CD4-positive, alpha-beta T cell treated with Interferon gamma for 1 hour (primary cell): Measurements from ENCODE around the gene GRIN2A.

Experiments
- DNase-seq: peaks from one replicate; pipeline ENCODE4 v3.0.0-alpha.2; 2020

GRIN2A gene

DNA sequence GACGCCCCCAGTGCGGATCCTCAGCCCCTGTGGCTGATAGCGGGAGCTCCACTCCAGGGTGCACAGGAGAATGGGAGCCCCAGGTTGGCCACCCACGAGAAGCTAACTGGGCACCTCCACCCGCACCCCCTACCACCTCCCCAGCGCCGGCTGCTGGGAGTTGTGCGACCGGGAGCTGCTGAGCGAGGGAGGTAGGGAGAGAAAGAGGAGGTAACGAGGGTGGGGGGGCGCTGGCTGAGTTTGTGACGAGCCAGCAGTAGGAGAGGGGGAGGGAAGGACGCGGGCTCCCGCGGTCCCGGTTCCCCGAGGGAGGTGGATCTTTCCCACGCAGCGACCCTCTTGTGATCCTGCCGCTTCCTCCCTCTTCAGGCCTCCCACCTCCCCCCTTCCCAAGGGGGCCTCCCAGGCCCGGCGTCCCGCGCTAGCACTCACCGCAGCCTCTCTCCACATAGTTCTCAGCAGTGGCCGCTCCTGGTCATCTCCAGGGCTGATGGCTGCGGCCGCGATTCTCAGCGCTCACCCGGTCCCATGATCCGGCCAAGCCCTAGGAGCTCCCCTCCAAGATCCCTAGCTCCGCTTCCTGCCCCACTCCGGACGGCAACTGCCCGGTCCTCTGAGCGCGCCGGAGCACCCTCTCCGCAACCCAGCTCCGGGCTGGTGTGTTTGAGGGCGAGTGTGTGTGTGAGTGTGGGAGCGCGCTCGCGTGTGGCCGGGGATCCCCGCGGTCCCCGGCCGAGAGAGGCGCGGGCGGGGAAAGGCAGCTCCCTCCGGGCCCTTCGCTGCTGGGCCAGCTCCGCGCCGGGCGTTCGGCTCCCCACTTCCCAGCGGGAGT lies at the start of gene GRIN2A:
TSS of gene GRIN2A (minus strand) at position 207 of the 832 bp plus-strand sequence. CDS start 2,017 bp downstream, outside the sequence.
- DNase-seq = no peak

DNA sequence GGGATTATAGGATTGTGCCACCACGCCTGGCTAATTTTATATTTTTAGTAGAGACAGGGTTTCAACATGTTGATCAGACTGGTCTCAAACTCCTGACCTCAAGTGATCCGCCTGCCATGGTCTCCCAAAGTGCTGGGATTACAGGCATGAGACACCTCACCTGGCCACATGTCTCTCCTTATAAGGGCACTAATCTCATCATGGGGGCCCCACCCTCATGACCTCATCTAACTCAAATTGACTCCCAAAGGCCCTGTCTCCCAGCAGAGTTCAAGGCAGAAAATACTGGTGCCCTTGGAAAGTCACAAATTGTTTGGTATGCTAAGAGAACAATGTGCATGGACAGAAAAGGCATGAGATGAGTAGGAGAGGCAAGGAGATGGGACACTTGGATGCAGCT lies 49.3 kb upstream of the GRIN2A start:
- DNase-seq = no peak

DNA sequence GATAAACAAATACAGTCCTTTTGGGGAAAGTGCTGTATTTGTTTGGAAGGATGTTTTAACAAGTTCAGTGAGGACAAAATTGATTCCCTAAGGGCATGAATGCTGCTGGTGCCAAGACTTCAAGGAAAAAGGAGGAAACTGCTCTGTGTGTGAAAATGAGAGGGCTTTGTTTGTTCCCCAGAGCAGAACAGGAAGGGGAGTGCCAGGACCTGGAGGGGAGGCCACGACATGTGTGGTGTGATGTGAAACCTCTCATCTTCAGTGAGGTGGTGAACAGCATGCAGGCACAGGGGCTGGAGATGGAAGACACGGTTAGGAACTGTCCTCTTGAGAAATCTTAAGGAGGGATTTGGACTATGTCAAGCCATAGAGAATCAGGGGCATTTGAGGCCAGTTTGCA lies 46.6 kb upstream of the GRIN2A start:
- DNase-seq = no peak

DNA sequence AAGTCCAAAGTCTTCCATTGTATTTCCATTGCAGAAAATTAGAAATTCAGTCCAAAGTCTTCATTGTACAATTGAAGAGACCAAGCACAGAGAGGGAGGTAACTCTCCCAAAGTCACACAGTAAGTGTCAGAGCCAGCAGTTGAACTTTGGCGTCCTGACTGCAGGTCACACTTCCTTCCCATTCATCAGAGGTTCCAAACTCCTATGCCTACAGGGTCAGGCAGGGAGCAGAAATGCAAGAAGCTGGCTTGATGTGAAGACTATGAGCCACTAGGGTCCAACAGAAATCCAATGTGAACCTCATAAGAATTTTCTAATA lies 44.7 kb upstream of the GRIN2A start:
- no peak for DNase-seq

DNA sequence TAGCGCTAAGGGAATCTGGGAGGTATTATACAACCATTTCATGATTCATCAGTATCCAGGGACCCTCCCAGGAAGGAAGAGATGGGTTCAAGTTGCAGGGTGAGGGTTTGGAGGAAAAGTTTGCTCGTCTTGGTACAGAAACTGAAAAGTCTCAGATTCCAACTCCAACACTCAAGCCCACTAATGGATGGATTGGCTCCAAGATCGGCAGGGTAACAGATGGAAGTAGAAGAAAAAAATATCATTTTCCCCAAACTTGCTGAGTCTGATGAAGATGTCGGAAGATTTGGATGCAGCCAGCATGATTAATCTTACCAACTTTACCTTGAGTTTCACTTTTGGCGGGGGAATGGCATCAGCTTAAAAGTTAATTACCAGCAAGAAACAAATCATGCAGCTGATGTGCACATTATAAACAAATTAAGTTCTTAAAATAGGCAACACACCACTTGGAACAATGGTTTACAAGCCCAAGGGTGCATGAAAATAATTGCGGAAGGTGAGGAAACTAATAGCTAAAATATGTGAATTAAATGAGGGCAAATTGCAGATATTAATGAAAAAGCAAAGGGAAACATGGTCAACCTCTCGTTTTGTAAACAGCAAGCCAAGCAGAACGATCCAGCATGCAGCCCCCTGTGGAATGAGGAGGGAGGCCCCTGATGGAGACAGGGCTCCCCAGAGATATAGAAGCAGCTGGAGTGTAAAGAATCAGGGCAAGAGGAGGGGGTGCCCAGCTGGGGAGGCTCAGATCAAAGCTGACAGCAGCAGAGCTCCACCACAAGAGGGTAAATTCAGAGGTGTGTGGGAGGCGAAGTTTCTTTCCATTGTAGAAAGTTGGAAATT lies 44.1 kb upstream of the GRIN2A start:
- DNase-seq = no peak

DNA sequence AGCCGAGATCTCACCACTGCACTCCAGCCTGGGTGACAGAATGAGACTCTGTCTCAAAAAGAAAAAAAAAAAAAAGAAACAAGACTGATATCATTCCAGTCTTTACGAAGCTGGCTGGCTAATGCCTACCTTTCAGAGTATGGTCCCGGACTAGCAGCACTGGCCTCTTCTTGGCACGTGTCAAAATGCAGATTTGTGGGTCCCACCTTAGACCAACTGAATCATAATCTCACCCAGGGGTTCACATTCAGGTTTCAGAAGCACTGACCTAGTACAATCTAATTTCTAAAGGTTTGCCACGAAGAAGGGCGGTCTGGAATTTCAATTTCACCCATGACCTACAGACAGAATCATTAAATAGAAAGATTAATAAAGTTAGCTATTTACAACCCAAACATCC lies 43.4 kb upstream of the GRIN2A start:
- DNase-seq = no peak

DNA sequence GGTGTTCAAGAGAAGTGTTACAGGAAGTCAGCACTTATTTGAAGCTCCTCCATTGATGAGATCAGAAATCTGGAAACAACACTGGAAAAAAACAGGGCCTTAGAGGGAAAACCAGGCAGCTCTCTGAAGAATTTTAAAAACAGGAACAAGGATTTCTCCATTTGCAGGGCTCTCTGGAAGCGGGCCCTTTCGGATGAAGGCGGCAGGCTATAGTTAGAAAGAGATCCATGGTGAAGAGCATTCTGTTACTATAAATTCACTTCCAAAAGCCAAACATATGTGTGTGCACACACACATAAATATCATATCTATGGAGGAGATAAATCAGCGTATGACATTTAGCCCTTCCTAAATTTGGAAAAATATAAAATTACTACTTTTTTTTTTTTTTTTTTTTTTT lies 42.6 kb upstream of the GRIN2A start:
- DNase-seq = no peak

DNA sequence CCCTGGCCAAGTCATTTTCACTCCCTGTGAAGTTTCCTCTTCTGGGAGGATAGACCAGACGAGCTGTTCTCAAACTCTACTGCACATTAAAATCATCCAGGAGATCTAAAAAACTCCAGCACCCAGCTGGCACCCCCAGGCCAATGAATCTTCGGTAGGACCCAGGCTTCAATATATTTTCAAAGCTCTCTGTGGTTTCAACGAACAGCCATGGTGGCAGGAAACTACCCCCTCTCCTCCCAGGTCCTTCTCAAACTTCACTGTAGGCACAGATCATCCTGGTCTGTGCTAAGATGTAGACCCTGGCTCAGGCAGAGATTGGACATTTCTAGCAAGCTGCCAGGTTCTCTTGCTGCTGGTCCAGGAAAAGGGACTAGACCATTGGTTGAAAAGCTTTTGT lies 38.7 kb upstream of the GRIN2A start:
- DNase-seq = no peak

DNA sequence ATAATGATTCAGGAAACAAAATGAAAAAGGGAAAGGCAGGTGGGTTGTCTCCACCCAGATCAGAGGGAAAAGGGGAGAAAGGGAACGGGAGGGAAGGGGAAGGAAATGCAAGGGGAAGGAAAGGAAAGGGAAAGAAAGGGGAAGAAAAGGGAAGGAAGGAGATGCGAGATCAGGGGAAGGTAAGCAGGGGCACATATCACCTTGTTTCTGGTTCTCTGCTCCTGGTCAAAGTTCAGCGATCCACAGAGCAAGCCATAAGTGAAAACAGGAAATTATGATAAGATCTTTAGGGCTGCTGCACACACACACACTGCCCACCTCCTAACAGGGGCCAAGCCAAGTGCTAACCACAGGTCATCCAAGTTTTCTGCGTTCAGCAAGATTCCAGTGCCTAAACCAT lies 37.5 kb upstream of the GRIN2A start:
- no peak for DNase-seq

DNA sequence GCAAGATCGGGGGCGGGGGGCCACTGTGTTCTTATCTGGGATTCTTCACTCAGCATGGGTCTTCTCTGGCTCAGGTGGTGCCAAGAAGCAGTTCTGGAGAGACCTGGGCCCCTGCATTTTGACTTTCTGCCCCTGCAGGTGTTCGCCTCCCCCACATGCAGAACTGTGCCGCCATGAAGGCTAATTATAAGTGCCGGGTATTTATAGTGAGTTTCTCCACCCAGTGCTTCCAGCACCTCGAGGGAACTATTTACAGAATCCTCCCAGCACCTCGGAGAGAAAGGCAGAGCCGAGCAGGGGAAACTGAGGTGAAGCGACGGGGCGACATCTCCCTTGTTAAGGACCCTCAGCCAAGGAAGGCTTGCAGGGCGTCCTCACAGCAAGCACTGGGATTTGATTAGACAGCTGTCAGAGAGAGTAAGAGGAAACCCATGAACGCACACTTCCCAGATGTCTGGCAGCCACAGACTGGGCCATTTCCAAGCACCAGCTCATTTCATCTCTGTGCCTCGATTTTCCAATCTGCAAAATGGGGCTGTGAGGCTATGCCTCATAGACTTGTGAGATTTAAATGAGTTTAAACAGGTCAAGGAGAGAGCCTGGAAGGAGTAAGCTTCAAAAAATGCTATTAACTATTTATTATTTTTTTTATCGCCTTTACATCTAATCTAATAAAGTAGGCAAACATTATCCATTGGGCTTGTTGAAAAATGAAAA lies 36.4 kb upstream of the GRIN2A start:
- no peak for DNase-seq

DNA sequence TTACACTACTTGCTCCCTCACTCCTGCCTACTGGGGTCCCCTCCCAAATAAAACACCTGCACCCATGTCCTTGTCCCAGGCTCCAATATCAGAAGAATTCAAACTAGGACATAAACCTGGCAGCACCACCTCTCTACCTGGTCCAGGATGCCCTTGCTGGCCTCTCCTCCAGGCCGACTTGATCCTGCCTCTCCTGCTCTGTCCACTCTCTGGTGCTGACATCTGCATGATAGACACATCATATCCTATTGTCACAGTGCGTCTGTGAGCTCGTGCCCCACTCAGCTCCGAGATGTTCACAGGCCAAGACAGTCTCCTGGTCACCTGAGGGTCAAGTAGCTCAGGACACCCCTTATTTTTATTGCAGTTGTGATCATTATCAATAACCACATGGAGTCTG lies 31.5 kb upstream of the GRIN2A start:
- DNase-seq = no peak

DNA sequence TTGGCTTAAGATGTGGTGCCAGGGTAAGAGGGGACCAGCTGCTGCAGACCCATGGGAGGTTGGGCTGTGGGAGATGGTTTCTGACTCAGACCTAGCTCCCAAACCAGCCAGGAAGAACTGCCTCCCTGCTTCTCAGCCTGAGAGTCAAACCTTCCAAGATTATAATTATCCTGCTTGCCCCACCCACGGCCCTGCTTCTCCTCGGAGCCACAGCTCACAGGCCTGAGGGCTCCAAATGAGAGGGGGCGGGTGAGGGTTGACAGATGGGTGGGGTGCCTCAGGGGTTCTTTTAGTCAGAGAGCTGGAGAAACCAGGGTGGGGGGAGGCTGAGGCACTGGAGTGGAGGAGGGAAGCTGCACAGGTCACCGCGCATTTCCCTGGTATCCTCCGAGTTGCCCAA lies 28.7 kb upstream of the GRIN2A start:
- DNase-seq = no peak

DNA sequence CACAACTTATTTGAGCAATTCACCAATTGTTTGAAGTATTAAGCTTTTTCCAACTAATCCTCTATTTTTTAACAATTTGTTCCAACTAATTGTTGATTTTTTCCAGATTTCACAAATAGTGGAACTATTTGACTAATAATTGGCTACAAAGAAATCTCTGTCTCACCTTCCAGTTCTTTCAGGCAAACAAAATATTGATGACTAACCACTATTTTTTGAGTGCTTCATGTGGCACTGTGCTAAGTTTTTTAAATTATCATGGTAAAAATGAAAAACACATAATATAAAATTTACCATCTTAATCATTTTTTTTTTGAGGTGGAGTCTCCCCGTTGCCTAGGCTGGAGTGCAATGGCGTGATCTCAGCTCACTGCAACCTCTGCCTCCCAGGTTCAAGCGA lies 24.6 kb upstream of the GRIN2A start:
- no peak for DNase-seq

DNA sequence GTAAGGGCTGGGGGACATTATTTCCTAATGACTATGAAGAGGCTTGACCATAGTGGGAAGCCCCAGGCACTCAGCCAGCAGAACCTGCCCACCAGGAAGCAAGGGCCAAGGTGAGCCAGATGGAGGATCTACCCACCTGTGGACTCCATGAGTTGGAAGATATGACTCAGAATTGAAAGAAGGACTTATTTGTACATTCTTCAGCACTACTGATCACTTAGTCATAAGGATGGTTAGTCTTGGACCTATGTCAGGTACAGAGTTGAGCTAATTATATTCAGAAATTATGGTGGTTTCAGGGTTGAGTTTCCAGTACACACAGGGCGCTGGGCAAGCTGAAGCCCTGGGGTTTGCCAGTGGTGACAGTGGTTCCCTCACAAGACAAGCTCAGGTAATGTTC lies 24.0 kb upstream of the GRIN2A start:
- no peak for DNase-seq

DNA sequence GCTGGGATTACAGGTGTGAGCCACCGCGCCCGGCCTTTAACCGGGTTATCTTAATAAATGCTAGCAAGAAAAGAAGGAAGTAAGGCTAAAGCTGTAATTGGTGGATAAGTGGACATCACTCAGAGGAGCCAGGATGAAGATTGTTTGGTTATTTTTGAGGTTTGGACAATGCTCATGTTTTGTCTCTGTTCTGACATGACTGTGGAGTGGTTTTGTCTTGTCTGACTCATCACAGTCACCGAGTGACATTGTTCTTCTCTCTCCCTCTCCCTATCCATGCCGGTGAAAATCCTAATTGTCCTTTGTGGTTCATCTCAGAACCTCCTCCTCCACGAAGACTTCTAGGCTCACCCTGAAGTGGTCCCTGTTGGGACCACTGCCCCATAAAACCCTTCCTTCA lies 23.5 kb upstream of the GRIN2A start:
- DNase-seq = no peak

DNA sequence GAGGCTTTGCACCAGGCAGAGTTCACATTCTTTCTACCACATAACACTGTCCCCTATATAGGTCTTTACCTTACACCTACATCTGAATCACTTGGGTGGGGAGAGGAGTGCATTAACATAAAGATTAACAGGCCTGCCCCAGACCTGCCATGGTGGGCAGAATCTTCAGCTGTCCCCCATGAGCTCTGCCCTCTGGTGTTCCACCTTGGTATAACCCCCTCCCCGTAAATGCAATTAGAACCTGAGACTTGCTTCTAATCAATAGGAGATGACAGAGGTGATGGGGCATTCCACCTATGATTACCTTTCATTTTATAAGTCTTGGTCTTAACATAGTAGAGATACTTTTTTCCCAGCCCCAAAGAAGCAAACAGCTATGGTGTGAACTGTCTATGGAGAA lies 20.4 kb upstream of the GRIN2A start:
- DNase-seq = no peak

DNA sequence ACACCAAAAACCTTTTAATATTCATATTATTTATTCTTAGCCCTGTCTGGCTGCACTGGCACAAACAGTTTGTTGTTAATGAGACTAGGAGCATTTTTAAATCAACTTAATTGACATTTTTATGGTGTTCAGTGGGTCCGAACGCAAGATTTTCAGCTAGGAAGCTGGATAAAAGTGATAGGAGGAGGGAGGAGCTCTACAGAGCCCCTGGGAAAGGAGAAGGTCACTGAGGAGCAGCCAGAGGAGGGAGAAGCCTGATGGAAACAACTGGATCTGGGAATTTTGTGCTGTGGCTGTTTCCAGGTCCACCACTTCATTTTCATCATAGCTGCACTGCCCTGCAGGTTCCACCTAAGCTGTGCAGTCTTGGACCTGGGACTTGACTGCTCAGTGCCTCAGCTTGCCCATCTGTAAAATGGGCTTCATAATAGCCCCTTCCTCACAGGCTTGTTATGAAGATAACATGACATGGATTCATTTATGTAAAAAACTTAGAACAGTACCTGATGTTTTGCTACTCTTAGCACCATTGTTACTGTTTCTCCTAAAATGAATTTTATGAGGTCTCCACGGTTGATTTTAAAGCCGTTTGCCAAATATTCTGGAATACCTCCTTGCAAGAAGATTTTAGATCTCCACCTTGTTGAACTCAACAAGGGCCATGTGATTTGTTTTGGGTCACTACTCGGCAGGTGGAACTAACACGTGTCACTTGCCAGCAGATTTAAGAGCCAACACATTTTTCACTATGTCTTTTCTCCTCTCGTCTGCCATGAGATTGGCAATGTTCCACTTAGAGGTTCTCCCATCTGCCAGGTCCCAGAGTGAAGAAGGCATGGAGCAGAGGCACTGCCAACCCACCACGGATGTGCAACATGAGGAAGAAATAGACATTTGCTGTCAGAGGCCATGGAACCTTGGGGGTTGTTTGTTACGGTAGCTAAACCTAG lies 18.7 kb upstream of the GRIN2A start:
- DNase-seq = no peak

DNA sequence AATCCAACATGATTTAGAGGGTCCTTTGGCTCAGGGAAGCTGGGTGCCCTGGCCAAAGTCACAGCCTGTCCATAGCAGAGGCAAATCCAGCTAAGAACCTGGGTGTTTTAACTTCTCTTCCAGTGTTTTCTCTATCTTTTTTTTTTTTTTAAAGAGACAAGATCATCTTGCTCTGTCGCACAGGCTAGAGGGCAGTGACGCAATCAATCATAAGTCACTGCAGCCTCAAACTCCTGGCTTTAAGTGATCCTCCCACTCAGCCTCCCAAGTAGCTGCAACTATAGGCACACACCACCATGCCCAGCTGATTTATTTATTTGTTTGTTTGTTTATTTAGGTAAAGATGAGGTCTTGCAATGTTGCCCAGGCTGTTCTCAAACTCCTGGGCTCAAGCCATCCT lies 14.8 kb upstream of the GRIN2A start:
- no peak for DNase-seq

DNA sequence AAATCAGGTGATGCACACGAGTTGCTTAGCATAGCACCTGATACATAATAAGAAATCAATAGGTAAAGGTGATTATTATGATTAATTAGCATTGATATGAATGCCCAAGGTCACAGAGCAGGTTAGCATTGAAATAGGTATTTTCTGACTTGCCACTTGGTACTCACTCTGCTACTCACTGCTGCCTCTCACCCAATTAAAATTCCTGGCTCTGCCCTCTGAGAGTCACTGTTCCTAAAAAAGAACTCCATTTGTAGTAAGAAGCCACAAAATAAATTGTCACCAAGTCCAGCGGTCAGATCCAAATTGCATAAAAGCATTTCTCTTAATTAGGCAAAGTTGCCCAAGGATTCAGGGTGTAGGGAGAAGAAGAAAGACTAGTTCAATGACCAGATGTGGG lies 8.9 kb upstream of the GRIN2A start:
- DNase-seq = no peak

DNA sequence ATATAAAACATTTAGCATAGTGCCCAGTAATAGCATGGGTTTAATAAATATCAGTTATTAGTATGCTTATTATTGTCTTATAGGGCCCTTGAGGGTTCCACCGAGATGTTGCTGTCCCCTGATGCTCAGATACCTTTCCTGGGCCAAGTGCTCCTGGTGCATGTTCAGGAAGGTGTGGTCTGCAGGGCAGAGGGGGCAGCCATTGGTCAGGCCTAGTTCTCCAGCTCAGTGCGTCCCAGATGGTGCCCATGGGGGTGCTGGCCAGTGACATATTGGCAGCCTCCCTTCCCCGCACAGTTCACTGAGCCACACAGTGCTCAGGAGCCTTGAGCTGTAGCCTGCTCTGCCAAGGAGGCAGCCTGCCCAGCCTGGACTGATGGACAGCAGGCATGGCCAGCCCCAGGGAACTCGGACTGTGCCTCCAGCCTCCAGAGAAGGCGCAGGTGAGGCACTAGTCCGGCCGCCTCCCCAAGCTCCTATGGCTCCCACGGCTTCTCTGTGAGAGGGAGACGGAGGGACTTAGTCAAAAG lies 7.7 kb upstream of the GRIN2A start:
- DNase-seq = no peak

DNA sequence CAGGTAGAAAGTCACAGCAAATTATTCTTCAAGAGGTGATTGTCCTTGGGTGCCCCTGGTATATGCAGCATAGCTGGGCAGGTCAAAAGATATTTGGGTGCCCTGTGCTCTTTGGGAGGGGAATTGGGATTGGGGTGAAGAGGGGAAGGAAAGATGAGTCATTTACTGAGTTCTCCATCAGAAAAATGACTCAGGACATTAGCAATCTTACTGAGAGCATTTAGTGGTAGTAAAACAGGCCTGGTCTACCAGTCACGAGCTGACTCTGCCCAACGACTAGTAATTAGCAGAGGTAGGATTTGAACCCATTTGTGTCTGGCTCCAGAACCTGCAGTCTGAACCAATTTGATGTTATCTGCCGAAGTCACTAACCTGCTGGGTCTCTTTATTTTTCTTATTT lies 6.0 kb upstream of the GRIN2A start:
- DNase-seq = no peak
